ENCODE results near the gene ZNF783. TPM values are rescaled to one million over a fixed set of nuclear protein-coding genes. Genes with fewer than 3 reads are reported as not detected.

Gene ZNF783
- total RNA-seq, 2 donors from 2014 or later: 10.7 to 20.7 TPM

DNA sequence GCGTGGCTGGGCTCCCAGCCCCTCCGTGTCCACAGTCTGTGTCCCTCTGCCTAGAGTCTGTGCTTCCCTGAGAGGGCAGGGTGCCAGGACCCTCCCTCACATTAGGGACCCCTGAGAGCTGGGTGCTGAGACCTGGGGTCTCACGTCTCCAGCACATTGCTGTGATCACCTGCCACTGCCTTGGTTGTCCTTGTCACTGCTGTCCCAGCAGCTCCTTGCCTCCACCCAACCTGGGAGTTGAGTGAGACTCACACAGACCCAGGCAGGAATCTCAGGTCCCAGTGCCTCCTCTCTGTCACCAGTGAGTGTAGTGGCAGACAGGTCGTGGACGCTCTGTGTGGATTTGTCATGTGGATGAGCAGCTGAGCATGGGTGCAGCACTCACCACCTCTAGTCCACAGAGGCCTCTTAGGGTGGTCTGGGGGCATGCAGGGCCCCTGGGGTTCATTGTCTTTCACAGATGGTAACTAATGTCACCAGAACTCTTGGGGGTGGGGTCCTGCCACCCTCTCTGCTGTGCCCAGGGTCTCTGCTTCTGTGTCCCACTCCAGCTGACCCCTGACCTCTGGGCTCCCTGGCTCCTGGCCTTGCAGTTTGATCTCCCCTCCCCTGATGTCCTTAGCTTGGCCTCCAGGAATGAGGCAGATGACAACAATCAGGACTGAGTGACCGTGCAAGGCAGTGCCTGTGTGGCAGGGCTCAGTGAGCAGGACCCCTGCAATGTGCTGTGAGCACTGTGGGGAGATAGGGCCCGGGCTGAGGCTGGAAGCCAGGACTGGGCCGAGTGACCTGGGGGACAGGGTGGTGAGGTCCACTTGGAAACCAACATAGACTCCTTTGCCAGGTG is 18.9 kb downstream of the ZNF783 start:
- Histone ChIP-seq H3K4me3 (no peak overlapping the region), H3K9me3 (no peaks in the 10 kb centered on the region), H3K27ac (no peak overlapping the region), H3K4me1 (replicated peaks) (no peaks in the 10 kb centered on the region), H3K27me3 (replicated peaks; ENCODE audit: insufficient read depth) (no peaks in the 10 kb centered on the region), H3K36me3 (peaks cover 0 to 14% of the 10 kb centered on the region in 2 donors)
- WGBS: 93% methylated on average over 8 of the region's 8 CpGs
- intact Hi-C loops (cut with DNase I): no loop called here
- TF ChIP-seq POLR2A (IDR thresholded peaks at IDR 0.05) (no peak), POLR2AphosphoS5 (IDR thresholded peaks at IDR 0.05) (no peak)
- TF ChIP-seq, protein P1, sequence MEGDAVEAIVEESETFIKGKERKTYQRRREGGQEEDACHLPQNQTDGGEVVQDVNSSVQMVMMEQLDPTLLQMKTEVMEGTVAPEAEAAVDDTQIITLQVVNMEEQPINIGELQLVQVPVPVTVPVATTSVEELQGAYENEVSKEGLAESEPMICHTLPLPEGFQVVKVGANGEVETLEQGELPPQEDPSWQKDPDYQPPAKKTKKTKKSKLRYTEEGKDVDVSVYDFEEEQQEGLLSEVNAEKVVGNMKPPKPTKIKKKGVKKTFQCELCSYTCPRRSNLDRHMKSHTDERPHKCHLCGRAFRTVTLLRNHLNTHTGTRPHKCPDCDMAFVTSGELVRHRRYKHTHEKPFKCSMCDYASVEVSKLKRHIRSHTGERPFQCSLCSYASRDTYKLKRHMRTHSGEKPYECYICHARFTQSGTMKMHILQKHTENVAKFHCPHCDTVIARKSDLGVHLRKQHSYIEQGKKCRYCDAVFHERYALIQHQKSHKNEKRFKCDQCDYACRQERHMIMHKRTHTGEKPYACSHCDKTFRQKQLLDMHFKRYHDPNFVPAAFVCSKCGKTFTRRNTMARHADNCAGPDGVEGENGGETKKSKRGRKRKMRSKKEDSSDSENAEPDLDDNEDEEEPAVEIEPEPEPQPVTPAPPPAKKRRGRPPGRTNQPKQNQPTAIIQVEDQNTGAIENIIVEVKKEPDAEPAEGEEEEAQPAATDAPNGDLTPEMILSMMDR (IDR thresholded peaks at IDR 0.05): no peak
- DNase-seq (ENCODE audit: low spot score): no peak

DNA sequence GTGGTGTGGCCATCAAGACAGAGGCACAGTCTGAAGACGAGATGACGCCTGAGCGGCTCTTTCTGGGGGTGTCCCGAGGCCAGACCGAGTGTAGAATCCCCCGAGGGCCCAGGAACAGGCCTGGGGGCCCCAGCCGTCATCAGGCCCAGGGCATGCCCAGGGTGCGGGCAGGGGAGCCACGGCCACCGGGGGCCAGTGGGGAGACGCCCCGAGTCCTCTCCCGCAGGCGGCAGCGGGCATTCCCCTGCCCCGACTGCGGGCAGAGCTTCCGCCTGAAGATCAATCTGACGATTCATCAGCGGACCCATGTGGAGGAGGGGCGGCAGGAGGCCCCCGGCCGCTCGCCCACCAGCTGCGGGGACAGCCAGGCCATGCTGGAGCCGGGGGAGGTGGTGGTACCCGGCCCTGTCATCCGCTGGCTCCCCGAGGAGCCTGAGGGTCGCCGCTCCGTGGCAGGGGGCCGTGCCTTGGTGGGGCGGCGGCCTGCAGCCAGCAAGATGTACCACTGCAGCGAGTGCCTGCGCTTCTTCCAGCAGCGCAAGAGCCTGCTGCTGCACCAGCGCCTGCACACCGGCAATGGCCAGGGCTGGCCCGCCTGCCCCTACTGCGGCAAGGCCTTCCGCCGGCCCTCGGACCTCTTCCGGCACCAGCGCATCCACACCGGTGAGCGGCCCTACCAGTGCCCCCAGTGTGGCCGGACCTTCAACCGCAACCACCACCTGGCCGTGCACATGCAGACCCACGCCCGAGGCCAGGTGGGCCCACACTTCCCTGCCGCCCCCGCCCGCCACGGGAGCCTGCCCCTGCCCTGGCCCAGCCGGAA is 19.7 kb downstream of the ZNF783 start:
- WGBS: 93% methylated on average over 56 of the region's 59 CpGs
- Histone ChIP-seq H3K4me1 (replicated peaks) (no peaks in the 10 kb centered on the region), H3K4me3 (no peak overlapping the region), H3K36me3 (peaks cover 0 to 14% of the 10 kb centered on the region in 2 donors), H3K27me3 (replicated peaks; ENCODE audit: insufficient read depth) (no peaks in the 10 kb centered on the region), H3K27ac (no peak overlapping the region), H3K9me3 (no peaks in the 10 kb centered on the region)
- intact Hi-C loops (cut with DNase I): no loop called here
- no peak for DNase-seq (ENCODE audit: low spot score)
- TF ChIP-seq, protein P1 (IDR thresholded peaks at IDR 0.05): no peak
- no peak for TF ChIP-seq POLR2A (IDR thresholded peaks at IDR 0.05)
- TF ChIP-seq POLR2AphosphoS5 (IDR thresholded peaks at IDR 0.05): no peak

DNA sequence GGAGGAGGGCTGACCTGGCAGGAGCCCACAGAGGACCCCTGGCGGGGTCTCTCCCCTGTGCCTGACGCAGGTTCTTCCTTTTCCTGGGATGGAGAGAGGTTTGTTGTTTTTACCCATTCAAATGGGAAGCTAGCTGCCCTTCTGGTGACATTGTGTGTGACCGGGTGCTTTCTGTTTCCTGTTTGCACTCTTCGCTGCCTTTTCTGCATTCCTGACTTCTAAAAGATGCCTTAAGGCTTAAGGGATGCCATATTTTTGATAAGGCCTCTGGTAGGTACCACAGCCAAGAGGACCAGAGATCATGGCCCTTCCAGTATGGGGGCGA is 20.3 kb downstream of the ZNF783 start:
- TF ChIP-seq, protein P1 (IDR thresholded peaks at IDR 0.05): no peak
- no peak for TF ChIP-seq POLR2A (IDR thresholded peaks at IDR 0.05)
- no peak for TF ChIP-seq POLR2AphosphoS5 (IDR thresholded peaks at IDR 0.05)
- intact Hi-C loops (cut with DNase I): no loop called here
- DNase-seq (ENCODE audit: low spot score): no peak
- no peaks in the 10 kb centered on the region for H3K4me1 ChIP-seq (replicated peaks)
- no peak overlapping the region for H3K4me3 ChIP-seq
- H3K9me3 ChIP-seq: no peaks in the 10 kb centered on the region
- H3K36me3 ChIP-seq: peaks cover 0 to 14% of the 10 kb centered on the region in 2 donors
- no peak overlapping the region for H3K27ac ChIP-seq
- 86% methylated on average over 5 of the region's 5 CpGs for WGBS
- H3K27me3 ChIP-seq (replicated peaks; ENCODE audit: insufficient read depth): no peaks in the 10 kb centered on the region

DNA sequence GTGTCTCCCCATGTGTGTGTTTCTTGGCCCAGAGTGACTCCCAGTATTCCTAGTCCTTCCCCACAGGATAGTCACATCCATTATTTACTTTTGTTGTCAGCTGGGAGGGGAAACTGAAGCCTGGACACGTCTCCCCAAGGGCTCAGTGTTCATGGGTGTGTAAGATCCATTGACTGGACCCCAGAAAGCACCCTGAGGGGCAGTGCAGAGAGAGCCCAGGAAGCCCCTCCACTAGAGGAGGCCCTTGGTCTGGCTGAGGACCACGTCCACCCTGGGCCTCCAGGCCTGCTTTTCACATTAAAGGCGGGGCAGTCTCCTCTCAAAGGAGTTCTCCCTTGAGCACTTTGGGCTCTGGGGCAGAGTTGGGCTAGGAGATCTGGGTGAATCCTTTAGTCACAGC is 21.3 kb downstream of the ZNF783 start:
- H3K27ac ChIP-seq: no peak overlapping the region
- TF ChIP-seq POLR2AphosphoS5 (IDR thresholded peaks at IDR 0.05): no peak
- TF ChIP-seq, protein P1 (IDR thresholded peaks at IDR 0.05): no peak
- TF ChIP-seq POLR2A (IDR thresholded peaks at IDR 0.05): no peak
- no peaks in the 10 kb centered on the region for H3K27me3 ChIP-seq (replicated peaks; ENCODE audit: insufficient read depth)
- no peak overlapping the region for H3K4me3 ChIP-seq
- no peak for DNase-seq (ENCODE audit: low spot score)
- intact Hi-C loops (cut with DNase I): no loop called here
- WGBS: 76% methylated on average over 3 of the region's 3 CpGs
- no peaks in the 10 kb centered on the region for H3K9me3 ChIP-seq
- peaks cover 0 to 10% of the 10 kb centered on the region in 2 donors for H3K36me3 ChIP-seq
- H3K4me1 ChIP-seq (replicated peaks): no peaks in the 10 kb centered on the region

All from prostate gland (tissue), 2 donors.